Tongue (tissue), 2 donors: ENCODE data around the gene TANC2. TPM values are rescaled to one million over a fixed set of nuclear protein-coding genes. Genes with fewer than 3 reads are reported as not detected.

Experiments used
- DNase-seq: peaks from one replicate; pipeline ENCODE4 v3.0.0-alpha.2; 2015
- total RNA-seq: library from RNA; depleted of rRNA; stranded (reverse); fragments of >200 nt; gene quantifications from one replicate; pipeline ENCODE4 v1.2.3, GENCODE V29; 2014

Gene TANC2
- 68.4 TPM for total RNA-seq

DNA sequence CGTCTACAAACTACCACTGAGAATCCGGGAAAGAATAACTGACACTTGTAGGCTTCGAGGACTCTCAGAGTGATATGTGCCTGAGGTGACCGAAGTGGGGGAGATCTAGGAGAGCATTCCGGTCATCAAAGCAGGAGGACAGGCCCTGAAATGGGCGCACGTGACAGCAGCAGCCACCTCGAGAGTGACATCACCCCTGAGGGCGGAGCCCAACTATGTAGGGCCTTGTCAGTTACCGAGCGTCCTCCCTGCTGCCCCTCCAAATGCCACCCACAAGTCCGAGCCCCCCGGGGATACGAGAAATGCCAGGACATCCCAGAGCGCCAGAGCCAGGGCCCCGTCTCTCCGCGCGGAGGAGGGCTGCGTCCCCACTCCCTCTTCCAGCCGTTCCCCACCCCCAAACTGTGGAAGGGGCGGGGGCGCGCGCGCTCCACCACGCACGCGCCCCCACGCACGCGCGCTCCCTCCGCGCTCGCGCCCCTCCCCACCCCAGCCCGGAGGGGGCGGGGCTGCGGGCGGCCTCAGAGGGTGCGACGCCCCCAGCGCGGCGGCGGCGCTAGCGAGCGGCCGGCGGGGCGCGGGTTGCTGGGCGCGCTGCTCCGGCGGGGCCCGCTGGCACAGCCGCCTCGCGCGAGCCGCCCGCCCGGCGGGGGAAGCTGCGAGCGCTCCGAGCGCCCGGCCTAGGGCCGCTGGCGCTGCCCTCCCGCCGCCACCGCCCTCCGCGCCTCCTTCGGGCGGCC, at the start of gene TANC2:
Gene TANC2 (plus strand): TSS at position 550 of the 740 bp plus-strand sequence. CDS start 43,325 bp downstream, outside the sequence.
- DNase-seq = peak; percentile 93

DNA sequence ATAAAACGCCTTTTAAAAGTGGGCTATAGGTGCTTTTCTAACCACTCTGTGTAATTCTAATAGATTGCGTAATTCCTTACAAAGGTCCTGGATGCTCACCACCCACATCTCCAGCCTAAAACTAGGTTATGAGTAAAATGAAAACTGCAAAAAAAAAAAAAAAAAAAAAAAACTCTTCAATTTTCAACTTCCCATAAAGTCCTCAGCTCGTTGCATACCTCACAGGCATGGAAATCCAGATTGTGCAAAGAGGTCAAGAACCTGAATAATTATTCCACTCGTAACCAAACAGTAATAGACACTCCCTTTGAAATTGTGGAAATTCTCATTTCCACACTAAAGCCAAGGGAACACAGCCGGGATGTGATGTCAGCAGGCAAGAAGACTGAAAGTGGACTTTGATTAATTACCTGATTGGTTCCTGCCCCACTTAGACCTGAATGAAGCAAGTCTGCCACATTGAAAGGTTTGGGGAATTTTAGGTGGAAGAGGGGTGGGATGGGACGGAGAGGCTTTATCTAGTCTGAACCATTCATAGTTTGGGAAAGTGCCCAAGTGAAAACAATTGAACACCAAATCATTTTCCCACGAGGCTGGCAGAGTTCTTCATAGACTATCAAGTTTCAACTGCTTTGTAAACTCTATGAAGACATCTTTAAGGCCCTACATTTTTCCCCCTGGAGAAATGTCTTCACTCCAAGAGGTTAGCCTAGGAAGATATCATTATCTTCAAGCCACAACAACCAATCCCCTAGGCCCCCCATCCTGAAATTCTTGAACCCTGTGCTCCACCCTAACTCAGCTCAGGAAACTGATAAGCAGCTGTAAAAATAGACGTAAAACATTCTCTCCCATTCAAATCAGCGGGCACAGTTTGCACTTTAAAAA, 49.1 kb upstream of the TANC2 start:
- DNase-seq = no peak

DNA sequence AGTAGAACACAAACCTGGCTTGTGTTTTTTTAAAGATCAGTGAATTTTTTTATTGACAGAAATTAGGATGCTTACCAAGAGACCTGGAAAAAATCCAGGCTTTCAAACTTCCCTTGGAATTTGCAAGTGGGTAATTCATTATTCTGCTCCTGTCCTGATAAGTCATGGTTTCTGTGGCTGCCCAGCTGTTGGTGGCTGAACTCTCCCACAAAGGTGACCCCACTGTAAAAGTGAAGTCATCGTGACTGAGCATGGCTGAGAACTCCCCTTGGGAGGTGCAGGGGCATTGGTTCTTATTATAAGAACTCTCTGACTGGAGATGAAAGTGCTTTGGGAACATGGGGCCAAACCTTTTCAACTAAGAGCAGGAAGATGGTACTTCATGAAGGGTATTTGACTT, 46.6 kb upstream of the TANC2 start:
- peak; percentile 23 for DNase-seq

DNA sequence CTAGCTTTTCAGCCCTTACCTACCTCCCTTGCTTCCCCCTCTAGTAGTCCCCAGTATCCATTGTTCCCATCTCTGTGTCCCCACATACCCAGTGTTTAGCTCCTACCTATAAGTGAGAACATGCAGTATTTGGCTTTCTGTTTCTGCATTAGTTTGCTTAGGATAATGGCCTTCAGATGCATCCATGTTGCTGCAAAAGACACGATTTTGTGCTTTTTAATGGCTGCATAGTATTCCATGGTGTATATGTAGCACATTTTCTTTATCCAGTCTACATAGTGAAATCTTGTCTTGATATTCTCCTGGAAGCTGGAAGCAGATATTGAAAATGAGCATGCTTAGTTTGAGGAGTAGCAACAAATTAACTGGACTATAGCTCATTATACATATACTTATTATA, 45.7 kb upstream of the TANC2 start:
- no peak for DNase-seq

DNA sequence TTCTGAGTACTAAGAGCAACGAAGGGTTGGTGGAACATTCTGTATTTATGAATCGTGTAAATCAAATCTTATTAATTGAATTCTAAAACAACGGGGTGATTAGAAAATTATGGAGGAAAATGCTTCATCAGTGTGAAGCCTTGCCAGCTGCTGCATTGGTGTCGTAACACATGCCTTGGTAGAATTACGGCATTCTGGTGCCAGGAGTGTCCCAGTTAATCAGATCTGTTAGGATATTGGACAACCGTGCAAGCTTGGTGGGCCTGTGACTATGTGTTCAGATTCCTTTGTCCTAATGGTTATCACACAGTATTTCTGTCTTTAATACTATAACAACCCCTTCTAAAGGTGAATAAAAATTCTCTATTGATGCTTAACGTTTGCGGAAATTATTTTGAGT, 44.2 kb upstream of the TANC2 start:
- peak; percentile 29 for DNase-seq

DNA sequence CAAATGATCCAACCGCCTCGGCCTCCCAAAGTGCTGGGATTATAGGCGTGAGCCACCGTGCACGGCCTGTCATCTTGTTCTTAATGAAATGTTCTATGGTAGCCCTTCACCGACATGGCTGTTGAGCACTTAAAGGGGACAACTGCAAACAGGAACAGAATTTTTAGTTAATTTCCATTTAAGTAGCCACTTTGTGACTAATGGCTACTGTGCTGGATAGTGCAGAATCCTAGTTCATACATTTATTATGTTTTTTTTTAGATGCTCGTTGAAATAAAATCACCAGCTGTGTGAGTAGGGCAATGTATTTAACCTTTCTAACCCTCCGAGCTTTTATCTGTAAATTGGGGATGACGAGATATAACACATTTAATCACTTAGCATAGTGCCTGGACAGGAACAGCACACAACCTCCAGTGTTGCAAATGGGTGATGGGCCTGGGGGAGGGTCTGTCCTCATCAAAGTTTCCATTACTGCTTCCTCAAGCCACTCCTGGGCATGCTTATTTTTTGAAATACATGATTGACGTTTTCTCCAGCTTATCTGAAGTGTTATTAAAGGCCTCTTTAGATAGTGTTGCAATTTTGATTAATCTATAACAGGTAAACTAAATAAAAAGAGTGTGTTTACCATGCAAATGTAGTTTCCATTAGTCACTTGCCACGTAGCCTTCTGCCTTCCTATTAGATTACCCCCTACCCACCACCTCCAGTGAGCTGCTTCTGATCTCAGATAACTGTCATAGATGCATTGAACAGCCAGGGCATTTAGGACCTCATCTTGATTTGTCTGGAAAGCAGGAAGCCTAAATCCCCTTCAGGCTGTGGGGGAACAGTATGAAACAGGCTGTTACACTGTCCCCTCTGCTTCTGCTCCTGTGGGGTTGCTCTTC, 42.5 kb upstream of the TANC2 start:
- DNase-seq = no peak

DNA sequence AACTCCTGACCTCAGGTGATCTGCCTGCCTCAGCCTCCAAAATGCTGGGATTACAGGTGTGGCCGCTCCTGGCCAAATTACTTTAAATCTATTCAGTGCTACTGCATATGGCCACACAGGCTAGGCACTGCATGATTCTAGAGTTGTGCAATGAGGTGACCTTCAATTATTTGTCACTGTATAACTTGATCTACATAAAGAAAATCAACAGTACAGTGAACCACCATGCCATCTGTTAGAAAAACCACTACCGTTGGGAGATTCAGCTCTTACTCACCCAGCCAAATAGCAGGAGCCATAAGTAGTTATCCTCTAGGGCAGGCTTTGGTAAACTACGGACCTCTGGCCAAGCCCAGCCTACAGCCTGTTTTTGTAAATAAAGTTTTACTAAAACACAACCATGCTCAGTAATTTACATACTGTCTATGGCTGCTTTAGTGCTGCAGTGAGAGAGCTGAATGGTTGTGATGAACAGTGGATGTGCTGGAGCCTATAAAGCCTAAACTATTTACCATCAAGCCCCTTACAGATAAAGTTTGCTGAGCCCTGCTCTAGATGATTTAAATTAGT, 40.7 kb upstream of the TANC2 start:
- DNase-seq = no peak

DNA sequence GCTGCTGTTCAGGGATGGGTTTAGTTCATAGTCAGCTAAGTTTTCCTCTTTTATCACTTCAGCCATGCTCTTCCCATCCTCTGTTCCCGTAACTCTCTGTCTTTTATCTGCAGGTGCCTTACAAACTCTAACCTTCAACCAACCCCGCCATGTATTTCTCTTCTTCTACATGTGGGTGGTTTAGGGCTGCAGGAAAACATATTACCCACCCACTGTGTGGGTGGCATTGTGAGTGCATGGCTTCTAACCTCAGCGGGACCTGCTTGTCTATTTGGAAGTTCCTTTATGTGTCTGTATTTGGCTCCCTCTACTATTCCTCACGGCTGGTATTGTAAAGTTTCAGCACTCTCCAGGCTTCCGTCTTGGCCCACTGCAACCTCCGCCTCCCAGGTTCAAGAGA, 39.0 kb upstream of the TANC2 start:
- DNase-seq = no peak

DNA sequence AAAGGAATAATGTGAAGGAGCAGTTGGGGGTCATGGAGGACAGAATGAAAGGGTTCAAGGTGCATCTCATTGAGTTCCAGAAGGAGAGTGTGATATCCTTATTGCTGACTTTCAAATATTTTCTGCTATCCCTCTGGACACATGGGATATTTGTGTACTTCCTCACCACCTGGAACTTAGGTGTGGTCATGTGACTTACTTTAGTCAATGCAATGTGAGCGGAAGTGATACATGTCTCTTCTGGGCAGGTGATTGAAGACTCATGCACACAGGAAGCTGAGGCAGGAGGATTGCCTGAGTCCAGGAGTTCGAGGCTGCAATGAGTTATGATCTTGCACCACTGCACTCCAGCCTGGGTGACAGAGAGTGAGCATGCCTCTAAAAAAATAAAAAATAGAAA, 36.7 kb upstream of the TANC2 start:
- DNase-seq = no peak

DNA sequence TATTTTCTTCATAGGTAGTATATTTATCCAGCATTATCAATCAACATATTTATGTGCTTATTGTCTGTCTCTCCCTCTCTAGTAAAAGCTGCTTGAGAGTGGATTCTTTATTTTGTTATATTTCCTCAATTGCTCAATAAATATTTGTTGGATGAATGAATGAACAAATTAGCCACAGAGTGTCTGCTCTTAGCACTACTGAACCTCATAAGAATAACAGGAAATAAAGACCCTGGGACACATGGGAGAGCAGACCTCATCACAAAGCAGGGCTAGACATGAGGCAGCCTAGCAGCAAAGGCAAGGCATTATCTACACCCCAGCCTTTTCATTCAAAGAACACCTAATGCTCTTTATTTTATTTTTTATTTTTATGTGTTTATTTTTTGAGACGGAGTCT, 34.9 kb upstream of the TANC2 start:
- DNase-seq = no peak

DNA sequence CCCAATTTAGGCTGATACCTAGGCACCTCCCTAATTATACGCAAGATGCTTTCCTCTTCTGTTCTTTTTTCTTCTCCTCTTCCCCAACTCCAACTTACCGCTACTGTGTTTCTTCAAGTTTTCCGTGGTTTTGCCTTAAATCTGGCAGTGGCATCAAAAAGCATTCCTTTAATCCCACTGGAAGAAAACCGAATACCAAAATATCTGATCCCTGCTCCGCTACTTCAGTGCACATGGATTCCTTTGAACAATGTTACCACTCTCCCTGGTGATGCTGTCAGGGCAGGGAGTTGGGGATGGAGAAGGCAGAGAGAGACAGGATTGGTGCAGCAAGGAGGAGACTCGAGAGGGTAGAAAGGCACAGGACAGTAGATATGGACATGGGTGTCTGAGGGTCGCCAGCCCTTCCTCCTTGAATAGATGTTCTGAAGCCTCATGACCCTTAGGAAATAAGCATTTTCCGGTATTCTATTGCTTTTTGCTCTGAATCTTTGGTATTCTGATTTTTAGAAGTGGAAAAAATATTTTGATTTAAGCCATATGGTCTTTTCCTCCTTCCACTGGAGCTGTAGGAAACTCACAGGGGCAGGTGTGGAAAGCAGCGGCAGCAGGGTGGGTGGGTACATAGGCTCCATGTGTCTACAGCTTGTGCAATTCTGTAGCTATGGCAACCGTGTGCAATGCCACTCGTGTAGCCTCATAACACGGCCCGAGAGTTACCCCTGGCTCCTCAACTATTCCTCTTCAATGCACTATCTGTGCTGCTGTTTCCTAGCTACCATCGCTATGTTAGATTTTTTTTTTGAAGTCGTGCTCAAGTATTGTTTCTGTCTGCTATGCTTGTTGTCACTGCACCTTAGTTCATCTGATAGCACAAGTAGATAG, 32.3 kb upstream of the TANC2 start:
- peak; percentile 63 for DNase-seq

DNA sequence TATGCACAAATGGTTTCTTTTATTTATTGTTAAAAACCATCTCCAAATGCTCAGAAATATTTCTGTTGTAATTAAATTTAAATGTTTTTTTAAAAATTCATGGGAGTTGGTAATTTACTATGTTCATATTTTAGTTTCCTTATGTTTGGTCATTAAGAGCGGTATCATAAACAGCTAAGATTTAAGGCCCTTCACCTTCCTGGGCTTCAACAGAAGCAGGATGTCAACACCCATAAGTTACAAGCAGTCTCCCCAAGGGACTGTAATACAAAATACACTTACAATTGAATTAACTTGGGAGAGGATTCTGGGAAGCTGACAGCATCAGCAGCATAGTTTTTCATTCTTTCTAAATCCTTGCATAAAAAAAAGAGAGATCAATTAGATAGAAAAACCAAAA, 30.9 kb upstream of the TANC2 start:
- no peak for DNase-seq

DNA sequence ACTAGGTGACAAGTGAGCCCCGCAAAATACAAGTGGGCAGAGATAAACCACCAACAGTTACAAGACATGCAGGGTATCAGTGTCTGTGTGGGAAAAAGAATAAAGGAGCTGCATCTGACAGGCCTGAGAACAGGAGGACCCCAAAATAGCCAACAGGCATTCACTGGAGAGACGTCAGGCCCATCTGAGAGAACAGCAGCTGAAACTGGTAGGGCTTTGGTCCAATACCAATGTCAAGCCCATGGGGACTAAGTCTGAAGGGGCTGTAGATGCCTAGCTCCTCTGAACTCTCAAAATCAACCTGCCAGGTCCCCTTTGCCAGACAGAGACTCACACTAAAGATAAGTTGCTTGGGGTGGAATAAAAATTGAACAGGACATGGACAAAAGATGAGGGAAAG, 30.5 kb upstream of the TANC2 start:
- DNase-seq = peak; percentile 60

DNA sequence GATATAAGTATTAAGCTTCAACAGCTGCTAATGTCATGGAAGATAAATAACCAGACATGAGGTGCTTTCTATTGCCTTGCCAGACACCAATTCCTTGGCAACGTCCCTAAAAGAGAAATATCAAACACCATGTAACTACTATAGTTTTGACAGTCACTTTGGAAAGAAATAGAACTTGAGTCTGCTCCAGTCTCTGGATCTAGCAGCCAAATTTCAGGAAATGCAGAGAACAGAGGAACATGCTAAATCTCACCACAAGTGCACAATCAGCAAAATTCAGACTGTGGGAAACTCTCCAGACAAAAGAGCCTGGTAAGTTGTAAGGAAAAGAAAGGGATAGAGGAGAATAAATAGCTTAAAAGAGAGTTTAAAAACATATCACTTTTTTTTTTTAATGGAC, 28.4 kb upstream of the TANC2 start:
- DNase-seq = peak; percentile 25

DNA sequence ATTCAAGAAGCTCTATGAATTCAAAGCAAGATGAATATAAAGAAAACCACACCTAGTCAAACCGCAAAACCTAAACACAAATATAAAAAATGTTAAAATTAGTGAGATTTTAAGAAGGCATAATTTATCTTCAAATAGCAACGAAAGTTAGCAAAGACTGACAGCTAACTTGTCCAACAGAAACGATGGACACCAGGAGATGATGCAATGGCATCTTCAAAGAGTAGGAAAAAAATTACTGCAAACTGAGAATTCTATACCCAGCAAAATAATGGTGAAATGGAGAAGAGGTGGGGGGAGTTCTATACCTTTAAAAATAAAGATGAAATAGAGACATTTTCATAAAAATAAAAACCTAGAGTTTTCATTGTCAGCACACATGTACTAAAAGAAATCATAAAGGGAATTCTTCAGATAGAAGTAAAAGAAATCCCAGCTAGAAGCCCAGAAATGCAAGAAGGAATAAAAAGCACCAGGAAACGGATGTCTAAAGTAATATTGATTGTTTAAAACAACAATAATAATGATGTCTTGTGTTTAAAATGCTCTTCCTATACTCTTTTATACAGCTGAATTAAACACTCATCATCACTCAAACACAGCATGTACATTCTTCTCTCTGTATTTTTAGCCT, 24.6 kb upstream of the TANC2 start:
- DNase-seq = no peak

DNA sequence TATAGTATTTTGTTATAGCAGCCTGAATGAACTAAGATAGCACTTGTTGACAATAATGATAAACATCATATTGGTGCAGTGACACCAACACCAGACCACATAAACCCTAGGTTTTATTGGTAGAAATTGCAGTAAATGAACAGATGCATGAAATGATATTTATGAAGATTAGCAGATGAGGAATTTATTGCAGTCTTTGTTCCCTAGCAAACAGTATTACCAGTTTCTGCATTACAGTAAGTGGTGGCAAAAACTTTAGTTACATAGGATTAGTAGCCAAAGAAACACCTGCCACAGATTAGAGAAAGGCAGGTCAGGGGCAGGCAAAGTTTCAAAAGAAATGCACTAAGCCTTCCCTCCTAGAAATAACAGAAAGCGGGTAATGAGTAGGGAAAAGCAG, 17.7 kb upstream of the TANC2 start:
- DNase-seq = no peak

DNA sequence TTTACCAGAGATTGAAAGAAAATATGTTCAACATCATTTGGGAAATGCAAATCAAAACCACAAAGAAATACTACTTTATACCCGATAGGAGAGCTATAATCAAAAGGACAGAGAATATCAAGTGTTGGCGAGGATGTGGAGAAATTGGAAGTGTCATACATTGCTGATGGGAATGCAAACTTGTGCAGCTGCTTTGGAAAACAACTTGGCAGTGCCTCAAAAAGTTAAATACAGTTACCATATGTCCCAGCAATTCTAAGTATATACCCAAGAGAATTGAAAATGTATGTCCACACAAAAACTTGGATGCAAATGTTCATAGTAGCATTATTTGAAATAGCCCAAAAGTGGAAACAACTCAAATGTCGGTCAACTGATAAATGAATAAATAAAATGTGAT, 17.0 kb upstream of the TANC2 start:
- DNase-seq = no peak

DNA sequence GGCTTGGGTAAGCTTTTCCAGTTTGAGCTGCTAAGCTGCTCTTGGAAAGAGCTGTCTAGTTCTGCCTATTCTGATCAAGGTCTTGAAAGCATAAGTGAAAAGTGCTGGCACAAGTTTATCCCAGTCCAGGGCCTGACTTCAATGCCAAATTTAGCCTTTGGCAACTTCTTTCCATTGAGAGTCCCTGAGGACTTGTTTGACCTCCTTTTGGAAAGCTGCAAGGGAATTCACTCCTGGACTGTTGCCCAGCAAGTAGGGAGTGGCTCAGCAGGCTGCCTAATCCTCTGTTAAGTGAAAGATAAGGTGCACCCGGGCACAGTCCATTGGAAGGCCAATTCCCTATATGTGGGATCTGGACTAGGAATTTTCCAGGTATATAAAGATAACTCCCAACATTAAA, 16.0 kb upstream of the TANC2 start:
- DNase-seq = peak; percentile 94

DNA sequence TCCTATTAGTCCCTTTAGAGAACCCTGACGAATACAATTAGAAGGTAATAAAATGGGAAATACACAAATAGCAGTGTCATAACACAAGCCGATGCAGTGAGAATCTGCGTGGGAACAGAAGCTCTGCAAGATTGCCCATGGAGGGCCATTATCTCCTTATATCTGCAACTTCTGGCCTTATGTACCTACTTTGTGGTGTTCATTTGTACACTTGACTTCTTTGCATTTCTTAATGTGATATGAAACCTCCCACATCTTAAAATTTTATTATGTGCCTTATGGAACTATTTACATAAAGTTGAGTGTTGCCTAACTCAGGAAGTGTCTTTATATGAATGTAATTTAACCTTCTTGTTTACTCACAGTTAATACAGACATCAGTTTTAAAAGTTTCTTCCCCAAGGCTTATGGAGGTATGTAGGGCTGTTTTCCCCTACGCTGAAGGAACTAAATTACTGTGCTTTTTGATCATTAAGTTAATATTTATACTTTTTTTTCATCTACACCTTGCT, 10.1 kb upstream of the TANC2 start:
- no peak for DNase-seq

DNA sequence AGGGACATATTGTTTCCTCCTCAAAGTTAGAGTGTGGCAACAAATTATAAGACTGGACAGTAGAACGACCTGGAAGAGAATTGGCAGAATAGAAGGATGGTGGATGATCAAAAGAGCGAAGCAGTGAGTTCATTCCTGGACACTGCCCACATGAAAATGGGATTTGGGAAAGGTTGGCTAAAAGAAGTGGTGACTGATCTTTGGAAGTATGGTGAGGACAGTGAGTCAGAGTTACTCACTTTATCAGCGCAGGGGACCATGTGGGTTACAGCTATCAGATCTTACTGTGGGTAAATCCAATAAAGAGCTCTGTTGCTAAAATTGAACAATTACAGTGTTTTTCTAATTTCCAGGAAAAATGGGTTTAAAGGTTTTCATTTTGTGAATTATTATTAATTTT, 2.7 kb upstream of the TANC2 start:
- DNase-seq = no peak

DNA sequence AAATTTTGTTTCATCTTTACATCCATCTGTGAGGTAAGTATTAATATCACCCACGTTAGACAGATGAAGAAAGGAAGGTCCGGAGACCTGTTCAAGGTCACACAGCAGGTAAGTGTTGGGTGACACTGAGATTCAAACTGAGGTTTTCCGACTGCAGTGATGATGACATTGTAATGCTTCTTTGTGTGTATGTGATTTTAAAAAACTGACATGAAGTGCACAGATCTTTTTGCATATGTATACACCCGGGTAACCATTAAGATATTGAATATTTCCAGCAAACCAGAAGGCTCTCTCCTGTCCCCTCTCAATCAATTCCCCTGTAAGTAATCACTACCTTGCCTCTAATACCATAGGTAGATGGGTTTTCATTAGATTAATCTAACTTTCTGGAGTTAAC, 1.5 kb upstream of the TANC2 start:
- no peak for DNase-seq
